Osteoblast (primary cell): ENCODE measurements around the gene DGKQ. TPM values are rescaled to one million over a fixed set of nuclear protein-coding genes. Genes with fewer than 3 reads are reported as not detected.
"Not testable (repeated sequence)": the region's sequence is repeated elsewhere in the genome, so short reads cannot be mapped to it uniquely, and the experiment has no call there.

Source experiments
- DNase-seq: peaks from one replicate; pipeline ENCODE4 v3.0.0; 2011; ENCODE audit warnings: low spot score, mixed read lengths; ENCODE audit not compliant: insufficient read length; ENCODE audit errors: missing footprints
- H2AFZ ChIP-seq: 2 replicates; pipeline ENCODE4 v1.6.0; 2011; ENCODE audit warnings: mild to moderate bottlenecking, low read length
- H3K27ac ChIP-seq: 2 replicates; pipeline ENCODE4 v1.5.1; 2011; ENCODE audit warnings: mild to moderate bottlenecking, low read depth, low read length, moderate library complexity
- H3K27me3 ChIP-seq: 2 replicates; pipeline ENCODE4 v1.6.0; 2012; ENCODE audit warnings: mild to moderate bottlenecking, control low read depth, inconsistent platforms, low read length, moderate library complexity; ENCODE audit not compliant: insufficient read depth
- H3K36me3 ChIP-seq: 2 replicates; pipeline ENCODE4 v1.5.1; 2011; ENCODE audit warnings: mild to moderate bottlenecking, low read length, control low read depth, moderate library complexity; ENCODE audit not compliant: insufficient read depth
- H3K4me1 ChIP-seq: 2 replicates; pipeline ENCODE4 v1.5.1; 2011; ENCODE audit warnings: mild to moderate bottlenecking, low read length, control low read depth, moderate library complexity; ENCODE audit not compliant: insufficient read depth
- H3K4me2 ChIP-seq: 2 replicates; pipeline ENCODE4 v1.6.0; 2011; ENCODE audit warnings: mild to moderate bottlenecking, low read length; ENCODE audit not compliant: insufficient read depth
- H3K4me3 ChIP-seq: fragments of 200-600 bp; sonication (generic); 3 replicates; pipeline ENCODE4 v1.5.1; 2012; ENCODE audit warnings: mild to moderate bottlenecking, low read length, inconsistent platforms; ENCODE audit not compliant: insufficient read depth
- H3K79me2 ChIP-seq: 2 replicates; pipeline ENCODE4 v1.6.0; 2012; ENCODE audit warnings: mild to moderate bottlenecking, low read length, control low read depth, inconsistent platforms; ENCODE audit not compliant: insufficient read depth
- H3K9me3 ChIP-seq: 2 replicates; pipeline ENCODE4 v1.5.1; 2011; ENCODE audit warnings: low read depth, low read length, control low read depth
- H4K20me1 ChIP-seq: 2 replicates; pipeline ENCODE4 v1.6.0; 2012; ENCODE audit warnings: mild to moderate bottlenecking, low read length, control low read depth; ENCODE audit not compliant: insufficient read depth
- CTCF ChIP-seq: IDR thresholded peaks from 2 replicates; pipeline ENCODE4 v1.5.1; 2011; ENCODE audit warnings: mild to moderate bottlenecking, low read depth, low read length, moderate library complexity; ENCODE audit errors: extremely low read depth
- total RNA-seq: library from RNA; depleted of rRNA; stranded (reverse); fragments of >200 nt; gene quantifications from 2 replicates; pipeline ENCODE4 v1.2.3, GENCODE V29; 2012

Gene DGKQ
- total RNA-seq, 1 donor: 15.2 TPM

GRCh38 chr4:921830-922331 is 51.5 kb downstream of the DGKQ start:
- Histone ChIP-seq H3K4me3 (no peak overlapping the region), H3K9me3 (no peaks in the 10 kb centered on the region), H3K79me2 (peaks cover 96% of the 10 kb centered on the region), H3K27me3 (no peaks in the 10 kb centered on the region), H2AFZ (no peak overlapping the region), H3K27ac (no peak overlapping the region), H3K36me3 (peaks cover 9% of the 10 kb centered on the region), H3K4me1 (no peaks in the 10 kb centered on the region), H3K4me2 (no peak overlapping the region), H4K20me1 (peaks cover 70% of the 10 kb centered on the region)
- no peak for TF ChIP-seq CTCF
- peak; percentile 34 for DNase-seq

- Histone ChIP-seq H4K20me1 (peaks cover 61% of the 10 kb centered on the region), H3K79me2 (peaks cover 99% of the 10 kb centered on the region)
- H3K4me2 ChIP-seq, H3K27ac ChIP-seq, H3K4me3 ChIP-seq, H3K27me3 ChIP-seq, H3K9me3 ChIP-seq, H3K4me1 ChIP-seq, H2AFZ ChIP-seq, H3K36me3 ChIP-seq: not testable (repeated sequence)
- DNase-seq: peak; percentile 58
Measured at GRCh38 chr4:919004-919680, 54.2 kb downstream of the DGKQ start.

DNA sequence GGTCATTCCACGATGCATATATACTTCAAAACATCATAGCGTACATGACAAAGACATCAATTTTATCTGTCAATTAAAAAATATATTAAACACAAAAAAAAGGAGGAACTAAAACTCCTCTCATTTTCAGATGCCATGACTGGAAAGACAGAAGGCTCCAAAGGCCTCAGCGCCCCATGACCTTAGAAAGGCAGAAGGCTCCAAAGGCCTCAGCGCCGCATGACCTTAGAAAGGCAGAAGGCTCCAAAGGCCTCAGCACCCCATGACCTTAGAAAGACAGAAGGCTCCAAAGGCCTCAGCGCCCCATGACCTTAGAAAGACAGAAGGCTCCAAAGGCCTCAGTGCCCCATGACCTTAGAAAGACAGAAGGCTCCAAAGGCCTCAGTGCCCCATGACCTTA is 54.8 kb downstream of the DGKQ start:
- H4K20me1 ChIP-seq: peaks cover 58% of the 10 kb centered on the region
- not testable (repeated sequence) for H3K4me3 ChIP-seq, H3K27ac ChIP-seq, H3K36me3 ChIP-seq, DNase-seq, H3K9me3 ChIP-seq, H3K27me3 ChIP-seq, H3K4me1 ChIP-seq, H3K4me2 ChIP-seq, H2AFZ ChIP-seq
- H3K79me2 ChIP-seq: peaks cover 96% of the 10 kb centered on the region

DNA sequence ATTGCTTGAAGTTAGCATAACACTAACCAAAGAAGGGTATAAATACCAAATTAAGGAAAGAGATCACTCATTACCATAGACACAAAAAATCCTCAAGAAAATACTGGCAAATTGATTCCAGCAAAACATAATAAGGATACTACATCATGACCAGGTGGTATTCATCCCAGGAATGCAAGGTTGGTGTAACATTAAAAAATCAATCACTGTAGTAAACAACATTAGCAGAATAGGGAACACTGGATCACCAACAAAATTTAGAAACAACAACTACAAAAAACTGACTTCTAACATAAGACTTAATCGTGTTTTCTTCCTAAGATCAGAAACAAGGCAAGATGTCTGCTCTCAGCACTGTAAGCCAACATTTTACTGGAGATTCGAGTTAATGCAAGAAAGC is 55.4 kb downstream of the DGKQ start:
- no peak for TF ChIP-seq CTCF
- H3K27me3 ChIP-seq: no peaks in the 10 kb centered on the region

DNA sequence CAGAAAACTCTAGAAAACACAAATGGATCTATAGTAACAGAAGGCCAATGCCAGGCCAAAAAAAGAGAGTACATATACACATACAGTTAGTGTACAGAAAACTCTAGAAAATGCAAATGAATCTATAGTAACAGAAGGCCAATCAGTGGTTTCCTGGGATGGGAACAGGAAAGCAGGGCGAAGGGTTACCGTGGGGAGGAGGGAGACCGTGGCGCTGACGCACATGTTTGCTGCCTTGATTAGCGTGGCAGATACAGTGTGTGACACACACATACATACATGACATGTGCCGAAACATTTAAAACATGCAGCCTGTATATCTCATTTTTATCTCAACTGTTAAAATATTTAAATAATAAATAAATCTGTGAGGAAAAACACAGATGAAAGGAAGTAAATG is 55.9 kb downstream of the DGKQ start:
- H2AFZ ChIP-seq: no peak overlapping the region
- H3K4me2 ChIP-seq: no peak overlapping the region
- DNase-seq: no peak
- H3K79me2 ChIP-seq: peaks cover 96% of the 10 kb centered on the region
- no peaks in the 10 kb centered on the region for H3K9me3 ChIP-seq
- H3K27me3 ChIP-seq: no peaks in the 10 kb centered on the region
- no peaks in the 10 kb centered on the region for H3K4me1 ChIP-seq
- H4K20me1 ChIP-seq: peaks cover 57% of the 10 kb centered on the region
- no peak for TF ChIP-seq CTCF
- no peak overlapping the region for H3K4me3 ChIP-seq
- peaks cover under 1% of the 10 kb centered on the region for H3K36me3 ChIP-seq
- no peak overlapping the region for H3K27ac ChIP-seq

More for the DNA sequence above, 55.4 kb downstream of the DGKQ start:
- Histone ChIP-seq H3K9me3 (no peaks in the 10 kb centered on the region), H3K79me2 (peaks cover 96% of the 10 kb centered on the region), H3K27ac (no peak overlapping the region), H4K20me1 (peaks cover 58% of the 10 kb centered on the region), H3K36me3 (peaks cover 5% of the 10 kb centered on the region), H3K4me2 (no peak overlapping the region), H3K4me3 (no peak overlapping the region), H2AFZ (no peak overlapping the region), H3K4me1 (no peaks in the 10 kb centered on the region)
- no peak for DNase-seq
